ENCODE data around the gene ZNF140. TPM values are rescaled to one million over a fixed set of nuclear protein-coding genes. Genes with fewer than 3 reads are reported as not detected.

ZNF140 gene
- 6.9 TPM for polyA plus RNA-seq (2012; ENCODE audit: low read depth, missing spikeins)

DNA sequence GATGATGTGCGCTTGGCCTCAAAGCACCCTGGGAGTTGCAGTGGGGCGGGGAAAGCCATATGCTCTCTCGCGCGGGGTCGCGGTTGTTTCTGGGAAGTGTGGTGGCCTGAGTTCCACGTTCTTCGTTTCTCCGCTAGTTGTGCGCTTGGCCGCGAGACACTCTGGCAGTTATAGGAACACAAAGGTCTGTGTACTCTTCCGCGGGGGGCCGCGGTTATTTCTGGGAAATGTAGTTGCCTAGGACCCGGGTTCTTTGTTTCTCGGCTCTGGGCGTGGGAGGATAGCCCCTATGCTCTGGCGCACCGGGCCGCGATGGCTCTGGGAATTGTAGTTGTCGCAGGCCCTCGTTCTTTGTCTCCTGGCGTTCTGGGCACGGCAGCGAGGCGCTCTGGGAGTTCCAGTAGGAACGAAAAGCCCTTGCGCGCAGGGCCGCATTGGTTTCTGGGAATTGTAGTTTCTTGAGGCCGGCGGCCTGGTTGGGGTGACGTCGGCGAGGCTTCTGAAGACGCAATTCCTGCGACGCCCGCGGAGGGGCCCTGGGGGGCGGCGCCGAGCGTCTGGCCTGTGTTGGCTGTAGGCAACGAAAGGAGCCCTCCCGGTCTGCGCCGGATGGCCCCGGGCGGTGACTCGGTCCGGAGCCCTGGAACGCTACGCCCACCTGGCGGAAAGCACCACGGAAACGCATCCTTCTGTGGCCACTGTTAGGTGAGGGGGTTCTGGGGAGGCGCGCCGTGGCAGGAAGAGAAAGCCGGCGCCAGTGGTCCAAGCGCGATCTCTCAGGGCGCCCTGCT lies at the start of gene ZNF140:
TSS of gene ZNF140 (plus strand) at position 556 of the 791 bp plus-strand sequence. CDS start 398 bp downstream, outside the sequence.
- DNase-seq (ENCODE audit: insufficient read length, low spot score) (peak; percentile 70), FAIRE-seq (no peak)
- TF ChIP-seq TAF1 (IDR thresholded peaks at IDR 0.05; ENCODE audit: low read depth, low read length), result peak; percentile 68; the same call in 1 of the 2 replicates
- peak; percentile 79 for TF ChIP-seq POU2F2 (IDR thresholded peaks at IDR 0.05; ENCODE audit: low read depth, low read length)
- TF ChIP-seq SPI1 (IDR thresholded peaks at IDR 0.05; ENCODE audit: low read depth, low read length), result no peak
- TF ChIP-seq POLR2A (IDR thresholded peaks at IDR 0.05; ENCODE audit: low read depth, low read length), result peak; percentile 46
- peak; percentile 62; the same call in 1 of the 2 replicates for TF ChIP-seq POLR2AphosphoS5 (IDR thresholded peaks at IDR 0.05; ENCODE audit: low read depth, low read length)

DNA sequence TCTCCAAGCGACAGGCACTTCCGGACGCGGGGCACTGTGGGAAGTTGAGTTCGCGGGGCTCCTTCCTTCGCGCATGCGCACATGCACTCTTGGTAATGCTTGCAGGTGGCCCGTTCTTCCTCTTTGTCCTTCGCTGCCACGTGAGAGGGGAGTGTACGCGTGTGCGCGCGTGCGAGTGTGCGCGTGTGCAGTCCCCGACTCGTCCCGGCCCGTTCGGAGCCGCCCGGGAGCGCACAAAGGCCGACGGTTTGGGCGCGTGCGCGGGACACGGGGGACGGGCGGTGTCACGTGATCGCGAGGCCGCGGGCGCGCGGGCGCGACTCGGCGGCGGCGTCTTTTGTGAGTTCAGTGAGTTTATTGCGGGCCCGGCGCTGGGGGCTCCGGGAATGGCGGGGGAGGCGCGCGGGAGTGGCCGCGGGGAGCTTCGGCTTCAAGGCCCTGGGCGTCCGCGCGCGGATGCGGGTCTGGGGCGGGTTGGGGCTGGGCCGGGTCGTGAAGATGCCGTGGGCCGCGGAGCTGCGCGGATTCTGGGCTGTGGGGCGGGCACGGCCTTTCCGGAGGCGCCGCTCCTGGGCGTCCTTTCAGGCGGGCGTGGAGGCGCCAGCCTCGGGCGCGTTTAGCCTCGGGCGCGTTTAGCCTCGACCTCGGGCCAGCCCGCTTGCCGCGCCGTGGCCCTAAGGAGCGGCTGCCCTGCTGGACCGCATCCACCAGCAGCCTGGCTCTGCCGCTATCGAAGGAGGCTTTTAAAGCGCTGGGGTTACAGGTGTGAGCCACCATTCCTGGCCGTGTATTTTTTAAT lies 43.3 kb upstream of the ZNF140 start, which contains the start of gene ZNF84:
TSS of gene ZNF84 (plus strand) at position 303 of the 799 bp plus-strand sequence. CDS start 3,959 bp downstream, outside the sequence.
- FAIRE-seq, result peak; percentile 100
- peak; percentile 9; the same call in 1 of the 2 replicates for TF ChIP-seq POU2F2 (IDR thresholded peaks at IDR 0.05; ENCODE audit: low read depth, low read length)
- TF ChIP-seq PAX5 (IDR thresholded peaks at IDR 0.05; ENCODE audit: insufficient read depth, low read length, severe bottlenecking), result no peak
- TF ChIP-seq POLR2AphosphoS5 (IDR thresholded peaks at IDR 0.05; ENCODE audit: low read depth, low read length), result peak; percentile 60; the same call in 1 of the 2 replicates
- 0 out of 2 replicates have a peak, but pooled peaks have one; percentile 53 for TF ChIP-seq TAF1 (IDR thresholded peaks at IDR 0.05; ENCODE audit: low read depth, low read length)
- TF ChIP-seq POLR2A (IDR thresholded peaks at IDR 0.05; ENCODE audit: low read depth, low read length), result no peak; the same call in 1 of the 2 replicates
- TF ChIP-seq SPI1 (IDR thresholded peaks at IDR 0.05; ENCODE audit: low read depth, low read length), result 0 out of 2 replicates have a peak, but pooled peaks have one; percentile 17
- peak; percentile 78 for DNase-seq (ENCODE audit: insufficient read length, low spot score)

DNA sequence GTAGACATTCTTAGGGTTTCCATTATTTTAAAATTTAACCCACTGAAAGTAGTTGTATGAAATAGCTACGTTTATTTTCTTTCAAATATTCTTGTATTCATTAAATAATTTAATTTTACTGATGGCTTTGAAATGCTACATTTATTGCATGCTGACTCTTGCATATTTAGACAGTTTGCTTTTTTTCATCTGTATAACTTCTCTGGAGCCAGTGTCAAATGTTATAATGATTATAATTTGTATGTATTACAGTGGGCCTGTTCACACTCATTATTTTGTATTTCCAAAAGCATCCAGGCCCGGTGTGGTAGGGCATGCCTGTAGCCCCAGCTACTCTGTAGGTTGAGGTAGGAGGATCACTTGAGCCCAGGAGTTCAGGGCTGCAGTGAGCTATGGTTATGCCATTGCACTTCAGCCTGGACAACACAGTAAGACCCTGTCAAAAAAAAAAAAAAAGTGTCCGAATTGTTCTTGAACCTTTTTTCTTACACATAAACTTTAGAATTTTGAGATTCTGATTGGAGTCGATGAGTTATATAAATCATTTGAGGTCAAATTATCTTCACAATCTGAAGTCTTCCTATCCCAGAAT lies 42.5 kb upstream of the ZNF140 start:
- DNase-seq (ENCODE audit: insufficient read length, low spot score) (no peak), FAIRE-seq (no peak)
- TF ChIP-seq PAX5 (IDR thresholded peaks at IDR 0.05; ENCODE audit: insufficient read depth, low read length, severe bottlenecking), result no peak
- no peak for TF ChIP-seq POU2F2 (IDR thresholded peaks at IDR 0.05; ENCODE audit: low read depth, low read length)
- no peak for TF ChIP-seq POLR2AphosphoS5 (IDR thresholded peaks at IDR 0.05; ENCODE audit: low read depth, low read length)
- TF ChIP-seq TAF1 (IDR thresholded peaks at IDR 0.05; ENCODE audit: low read depth, low read length), result no peak
- no peak for TF ChIP-seq SPI1 (IDR thresholded peaks at IDR 0.05; ENCODE audit: low read depth, low read length)
- no peak for TF ChIP-seq POLR2A (IDR thresholded peaks at IDR 0.05; ENCODE audit: low read depth, low read length)

DNA sequence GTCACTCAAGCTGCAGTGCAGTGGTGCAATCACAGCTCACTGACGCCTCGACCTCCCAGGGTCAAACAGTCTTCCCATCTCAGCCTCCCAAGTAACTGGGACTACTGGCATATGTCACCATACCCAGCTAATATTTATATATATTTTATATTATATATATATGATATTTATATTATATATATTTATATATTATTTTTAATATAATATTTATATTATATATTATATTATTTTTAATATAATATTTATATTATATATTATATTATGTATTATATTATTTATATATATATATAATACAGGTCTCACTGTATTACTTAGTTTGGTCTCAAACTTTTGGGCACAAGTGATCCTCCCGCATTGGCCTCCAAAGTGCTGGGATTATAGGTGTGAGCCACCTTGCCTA lies 34.0 kb upstream of the ZNF140 start:
- FAIRE-seq (no peak), DNase-seq (ENCODE audit: insufficient read length, low spot score) (no peak)
- TF ChIP-seq POLR2A (IDR thresholded peaks at IDR 0.05; ENCODE audit: low read depth, low read length), result no peak
- TF ChIP-seq POLR2AphosphoS5 (IDR thresholded peaks at IDR 0.05; ENCODE audit: low read depth, low read length), result no peak
- no peak for TF ChIP-seq TAF1 (IDR thresholded peaks at IDR 0.05; ENCODE audit: low read depth, low read length)
- TF ChIP-seq PAX5 (IDR thresholded peaks at IDR 0.05; ENCODE audit: insufficient read depth, low read length, severe bottlenecking), result no peak

DNA sequence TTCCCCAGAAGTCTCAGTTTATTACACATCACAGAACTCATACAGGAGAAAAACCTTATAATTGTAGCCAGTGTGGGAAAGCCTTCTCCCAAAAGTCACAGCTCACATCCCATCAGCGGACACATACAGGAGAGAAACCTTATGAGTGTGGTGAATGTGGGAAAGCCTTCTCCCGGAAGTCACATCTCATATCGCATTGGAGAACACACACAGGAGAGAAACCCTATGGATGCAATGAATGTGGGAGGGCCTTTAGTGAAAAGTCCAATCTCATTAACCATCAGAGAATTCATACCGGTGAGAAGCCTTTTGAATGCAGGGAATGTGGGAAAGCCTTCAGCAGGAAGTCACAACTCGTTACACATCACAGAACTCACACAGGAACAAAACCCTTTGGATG lies 23.3 kb upstream of the ZNF140 start:
- TF ChIP-seq TAF1 (IDR thresholded peaks at IDR 0.05; ENCODE audit: low read depth, low read length) (no peak), POLR2A (IDR thresholded peaks at IDR 0.05; ENCODE audit: low read depth, low read length) (0 out of 2 replicates have a peak, but pooled peaks have one; percentile 24), POLR2AphosphoS5 (IDR thresholded peaks at IDR 0.05; ENCODE audit: low read depth, low read length) (no peak)
- no peak for FAIRE-seq
- DNase-seq (ENCODE audit: insufficient read length, low spot score), result no peak

DNA sequence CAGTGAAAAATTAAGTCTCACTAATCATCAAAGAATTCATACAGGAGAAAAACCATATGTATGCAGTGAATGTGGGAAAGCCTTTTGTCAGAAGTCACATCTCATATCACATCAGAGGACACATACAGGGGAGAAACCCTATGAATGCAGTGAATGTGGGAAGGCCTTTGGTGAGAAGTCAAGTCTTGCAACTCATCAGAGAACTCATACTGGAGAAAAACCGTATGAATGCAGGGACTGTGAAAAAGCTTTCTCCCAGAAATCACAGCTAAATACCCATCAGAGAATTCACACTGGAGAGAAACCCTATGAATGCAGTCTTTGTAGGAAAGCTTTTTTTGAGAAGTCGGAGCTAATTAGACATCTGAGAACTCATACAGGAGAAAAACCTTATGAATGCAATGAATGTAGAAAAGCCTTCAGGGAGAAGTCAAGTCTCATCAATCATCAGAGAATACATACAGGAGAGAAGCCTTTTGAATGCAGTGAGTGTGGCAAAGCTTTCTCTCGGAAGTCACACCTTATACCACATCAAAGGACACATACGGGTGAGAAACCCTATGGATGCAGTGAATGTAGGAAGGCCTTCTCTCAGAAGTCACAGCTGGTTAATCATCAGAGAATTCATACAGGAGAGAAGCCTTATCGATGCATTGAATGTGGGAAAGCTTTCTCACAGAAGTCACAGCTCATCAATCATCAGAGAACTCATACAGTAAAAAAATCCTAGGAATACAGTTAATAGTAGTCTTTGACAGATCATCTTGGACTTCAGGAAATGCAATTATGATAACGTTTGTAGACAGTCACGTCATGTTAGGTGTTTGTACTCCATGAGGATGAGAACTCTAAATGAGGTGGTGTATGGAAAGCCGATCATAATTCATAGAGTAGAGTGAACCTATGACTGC lies 22.3 kb upstream of the ZNF140 start:
- TF ChIP-seq POU2F2 (IDR thresholded peaks at IDR 0.05; ENCODE audit: low read depth, low read length) (no peak), PAX5 (IDR thresholded peaks at IDR 0.05; ENCODE audit: insufficient read depth, low read length, severe bottlenecking) (no peak), TAF1 (IDR thresholded peaks at IDR 0.05; ENCODE audit: low read depth, low read length) (no peak), POLR2AphosphoS5 (IDR thresholded peaks at IDR 0.05; ENCODE audit: low read depth, low read length) (no peak), SPI1 (IDR thresholded peaks at IDR 0.05; ENCODE audit: low read depth, low read length) (no peak), POLR2A (IDR thresholded peaks at IDR 0.05; ENCODE audit: low read depth, low read length) (no peak)
- FAIRE-seq (no peak), DNase-seq (ENCODE audit: insufficient read length, low spot score) (no peak)

DNA sequence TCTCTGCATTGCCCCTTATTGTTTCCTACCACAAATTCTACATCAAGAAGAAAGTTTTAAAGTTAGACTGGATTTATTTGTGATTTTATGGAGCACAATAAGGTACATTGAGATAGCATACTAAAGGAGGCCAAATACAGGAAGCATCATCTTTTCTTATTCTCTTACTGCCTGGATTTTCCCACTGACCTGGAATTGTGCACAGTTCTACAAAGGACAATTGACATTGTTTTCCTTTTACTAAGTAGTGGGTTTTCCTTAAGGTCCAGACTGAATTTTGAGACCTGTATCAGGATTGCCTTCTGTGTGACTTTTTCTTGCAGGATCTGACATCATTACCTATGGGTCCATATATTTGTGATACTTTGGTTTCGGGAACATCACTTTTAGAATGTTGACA lies 18.8 kb upstream of the ZNF140 start:
- no peak for TF ChIP-seq POU2F2 (IDR thresholded peaks at IDR 0.05; ENCODE audit: low read depth, low read length)
- no peak for TF ChIP-seq SPI1 (IDR thresholded peaks at IDR 0.05; ENCODE audit: low read depth, low read length)
- TF ChIP-seq POLR2AphosphoS5 (IDR thresholded peaks at IDR 0.05; ENCODE audit: low read depth, low read length), result no peak
- TF ChIP-seq PAX5 (IDR thresholded peaks at IDR 0.05; ENCODE audit: insufficient read depth, low read length, severe bottlenecking), result no peak
- FAIRE-seq, result no peak

DNA sequence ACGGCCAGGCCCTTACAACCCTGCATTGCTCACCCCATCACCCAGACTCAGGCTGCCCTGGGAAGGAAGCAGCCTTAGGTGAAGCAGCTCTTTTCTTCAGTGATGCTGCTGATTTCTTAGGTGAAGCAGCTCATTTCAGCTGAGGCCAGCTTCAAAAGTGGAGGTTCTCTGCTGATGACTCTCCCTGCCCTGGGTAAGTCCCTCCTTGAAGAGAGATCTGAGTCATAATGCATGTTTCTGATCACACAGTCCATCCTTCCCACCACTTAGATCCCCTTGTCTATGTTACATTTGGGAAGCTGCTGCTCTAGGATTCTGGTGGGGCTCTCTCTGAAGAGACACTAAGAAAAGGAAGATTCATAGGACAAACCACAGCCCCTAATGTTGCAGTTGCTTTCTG lies 17.2 kb upstream of the ZNF140 start:
- FAIRE-seq (no peak), DNase-seq (ENCODE audit: insufficient read length, low spot score) (no peak)
- TF ChIP-seq PAX5 (IDR thresholded peaks at IDR 0.05; ENCODE audit: insufficient read depth, low read length, severe bottlenecking) (no peak), POU2F2 (IDR thresholded peaks at IDR 0.05; ENCODE audit: low read depth, low read length) (no peak), SPI1 (IDR thresholded peaks at IDR 0.05; ENCODE audit: low read depth, low read length) (no peak), POLR2A (IDR thresholded peaks at IDR 0.05; ENCODE audit: low read depth, low read length) (no peak), POLR2AphosphoS5 (IDR thresholded peaks at IDR 0.05; ENCODE audit: low read depth, low read length) (no peak), TAF1 (IDR thresholded peaks at IDR 0.05; ENCODE audit: low read depth, low read length) (no peak)

More for the DNA sequence above, 18.8 kb upstream of the ZNF140 start:
- no peak for DNase-seq (ENCODE audit: insufficient read length, low spot score)
